GM19043 (cell line): ENCODE results near the gene P4HB.

Source experiments
- ATAC-seq: cut with Tn5 transposase; IDR thresholded peaks from one replicate; pipeline ENCODE4 v1.9.1; 2021; ENCODE audit warnings: low read depth; ENCODE audit not compliant: unreplicated experiment

The P4HB gene

GRCh38 chr17:81898029-81898866 is 37.9 kb upstream of the P4HB start:
- no peak for ATAC-seq

- ATAC-seq, result no peak
Observed at GRCh38 chr17:81895400-81895799, 35.1 kb upstream of the P4HB start.

DNA sequence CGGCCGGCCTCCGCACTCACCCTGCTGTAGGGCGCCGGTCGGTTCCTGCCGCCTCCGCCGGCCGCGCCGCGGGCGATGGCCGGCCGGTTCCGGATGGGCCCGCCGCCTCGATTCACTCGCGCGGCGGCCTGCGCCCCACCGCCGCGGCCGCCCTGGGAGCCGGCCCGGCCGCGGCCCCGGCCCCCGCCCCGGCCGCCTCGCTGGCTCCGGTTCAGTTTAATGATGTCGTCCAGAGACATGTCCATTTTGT is 30.9 kb upstream of the P4HB start:
- ATAC-seq, result peak; percentile 2

- no peak for ATAC-seq
Observed at GRCh38 chr17:81890447-81891302, 30.3 kb upstream of the P4HB start.

DNA sequence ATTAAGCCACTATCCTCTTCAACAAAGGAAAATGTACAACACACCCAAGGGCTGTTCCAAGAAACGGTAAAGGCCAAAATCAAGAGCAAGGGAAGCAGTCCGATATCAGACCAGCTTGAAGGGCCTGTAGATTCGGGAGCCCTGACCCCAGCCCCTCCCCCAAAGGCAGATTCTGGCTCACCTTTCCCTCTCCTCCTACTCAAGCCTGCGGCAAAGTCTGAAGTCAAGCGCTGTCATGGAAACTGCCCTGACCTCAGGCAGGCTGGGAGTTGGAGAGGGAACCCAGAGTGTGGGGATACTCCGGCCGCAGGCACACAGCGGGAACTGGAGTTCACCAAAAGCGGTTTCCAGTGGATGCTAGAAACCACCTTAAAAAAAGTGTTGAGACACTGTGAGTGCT is 29.3 kb upstream of the P4HB start:
- no peak for ATAC-seq

DNA sequence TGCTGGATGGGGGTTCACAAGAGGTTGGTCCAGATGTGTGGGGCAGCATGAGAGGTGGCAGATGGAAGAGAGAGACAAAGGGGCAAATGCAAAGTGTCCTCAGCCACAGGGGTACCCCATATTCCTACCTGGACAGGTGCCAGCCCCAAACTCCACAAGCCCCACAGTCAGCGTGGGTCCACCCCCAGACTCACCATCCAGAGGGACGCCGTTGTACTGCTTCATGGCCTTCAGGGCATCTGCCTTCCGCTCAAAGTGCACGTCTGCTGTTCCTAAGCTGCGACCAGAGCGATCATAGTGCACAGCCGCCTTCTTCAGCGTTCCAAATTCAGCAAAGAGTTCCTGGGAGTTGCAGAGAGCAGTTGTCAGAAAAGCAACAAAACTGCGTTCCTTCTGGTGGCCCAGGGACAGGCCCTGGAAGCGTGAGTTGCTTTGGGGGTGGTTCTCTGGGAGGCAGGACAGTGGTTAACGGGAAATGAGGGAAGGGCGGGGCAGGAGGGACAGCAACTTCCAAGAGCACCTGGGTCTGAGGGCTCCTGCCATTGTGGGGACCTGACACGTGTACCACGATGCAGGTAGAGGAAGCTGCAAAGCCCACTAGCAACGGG is 28.8 kb upstream of the P4HB start:
- no peak for ATAC-seq

DNA sequence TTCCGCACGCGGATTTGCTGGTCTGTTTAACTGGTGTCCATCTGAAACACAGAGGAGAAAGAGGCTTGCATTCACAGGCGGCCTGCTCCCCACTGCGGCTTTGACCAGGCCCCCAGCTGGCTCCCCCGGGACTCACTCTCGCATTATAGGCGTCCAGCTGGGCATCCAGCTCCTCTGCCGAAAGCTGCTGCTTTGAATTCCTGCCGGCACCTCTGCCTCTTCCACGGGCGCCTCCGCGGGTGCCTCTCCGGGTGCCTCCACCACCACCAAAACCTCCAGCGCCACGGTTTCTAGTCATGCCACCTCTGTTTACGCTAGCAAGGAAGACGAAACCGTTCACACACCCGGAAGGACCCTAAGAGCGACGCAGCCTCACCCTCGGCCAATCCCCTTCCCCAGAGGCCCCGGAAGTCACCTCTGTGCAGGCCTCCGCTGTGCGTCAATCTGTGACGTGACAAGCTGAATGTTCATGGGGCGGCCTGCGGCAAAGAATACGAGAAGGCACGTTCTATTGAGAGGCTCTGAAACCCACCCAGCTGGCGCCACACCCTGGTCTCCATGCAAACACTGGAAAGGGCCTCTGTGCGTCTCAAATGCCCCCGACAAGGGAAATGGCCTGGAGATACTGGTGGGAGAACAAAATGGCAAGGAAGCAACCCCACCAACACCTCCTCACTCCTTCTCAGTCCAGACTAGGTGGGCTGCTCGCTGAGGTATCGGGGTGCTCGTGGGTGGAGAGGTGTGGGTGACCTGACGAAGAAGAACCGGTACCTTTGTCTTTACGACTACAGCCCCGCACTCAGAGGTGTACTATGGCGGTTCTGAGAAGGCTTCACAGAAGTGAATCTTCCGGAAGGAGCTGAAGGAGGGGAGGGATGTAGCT is 28.0 kb upstream of the P4HB start:
- no peak for ATAC-seq

GRCh38 chr17:81885869-81886548 is 25.7 kb upstream of the P4HB start:
- ATAC-seq, result no peak

GRCh38 chr17:81885454-81885853 is 25.1 kb upstream of the P4HB start:
- ATAC-seq, result no peak

GRCh38 chr17:81884968-81885367 is 24.6 kb upstream of the P4HB start:
- no peak for ATAC-seq

DNA sequence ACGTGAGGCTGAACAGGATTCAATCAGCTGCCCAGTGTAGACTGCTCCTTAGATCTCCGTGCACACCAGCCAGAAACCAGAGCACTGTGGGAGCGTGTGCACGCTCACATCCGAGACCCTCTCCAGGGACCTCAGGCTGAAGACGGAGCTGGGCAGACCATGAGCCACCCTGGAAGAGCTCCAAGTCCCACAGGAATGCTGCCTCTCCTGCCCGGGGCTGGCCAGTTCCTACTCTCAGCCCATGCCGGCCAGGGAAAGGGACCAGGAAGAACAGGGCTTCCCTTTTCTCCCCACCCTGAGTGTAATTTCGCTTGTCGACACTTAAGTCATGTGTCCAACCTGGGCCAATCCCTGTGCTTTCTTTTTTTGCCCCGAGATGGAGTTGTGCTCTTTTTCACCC is 24.2 kb upstream of the P4HB start:
- no peak for ATAC-seq

DNA sequence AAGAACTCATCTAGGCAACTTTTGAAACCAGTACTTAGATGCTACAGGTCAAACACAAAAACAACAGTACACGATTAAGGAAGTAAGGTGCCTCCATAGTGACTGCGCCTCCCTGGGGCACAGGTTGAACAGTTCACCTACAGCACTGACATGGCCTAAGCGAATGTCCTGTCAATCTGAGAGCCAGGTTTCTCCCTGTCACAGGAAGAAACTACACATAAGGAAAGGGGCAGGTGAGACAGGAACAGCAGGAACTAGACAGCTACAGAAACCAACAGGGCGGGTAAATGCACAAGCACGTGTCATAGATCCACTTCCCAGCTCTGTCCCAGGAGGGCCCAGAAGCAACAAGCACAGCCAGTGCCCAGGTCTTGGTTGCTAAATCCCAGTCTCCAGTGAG is 18.8 kb upstream of the P4HB start:
- no peak for ATAC-seq

DNA sequence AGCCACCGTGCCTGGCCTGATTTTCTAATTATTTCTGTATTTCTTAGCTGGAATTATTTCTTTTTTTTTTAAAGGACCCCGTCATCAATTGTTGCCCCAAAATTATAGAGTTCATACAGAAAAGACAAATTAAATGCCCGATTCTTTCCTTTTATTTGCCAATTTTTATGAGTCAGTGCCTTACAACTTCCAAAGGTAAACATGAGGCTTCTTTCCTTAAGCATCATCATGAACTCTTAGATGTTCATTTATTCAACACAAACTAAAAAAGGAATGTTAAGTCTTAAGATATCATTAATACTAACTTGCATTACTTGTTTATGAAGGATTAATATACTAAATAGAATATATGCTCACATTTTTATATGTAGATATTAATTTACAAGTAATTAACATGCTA is 18.0 kb upstream of the P4HB start:
- no peak for ATAC-seq

DNA sequence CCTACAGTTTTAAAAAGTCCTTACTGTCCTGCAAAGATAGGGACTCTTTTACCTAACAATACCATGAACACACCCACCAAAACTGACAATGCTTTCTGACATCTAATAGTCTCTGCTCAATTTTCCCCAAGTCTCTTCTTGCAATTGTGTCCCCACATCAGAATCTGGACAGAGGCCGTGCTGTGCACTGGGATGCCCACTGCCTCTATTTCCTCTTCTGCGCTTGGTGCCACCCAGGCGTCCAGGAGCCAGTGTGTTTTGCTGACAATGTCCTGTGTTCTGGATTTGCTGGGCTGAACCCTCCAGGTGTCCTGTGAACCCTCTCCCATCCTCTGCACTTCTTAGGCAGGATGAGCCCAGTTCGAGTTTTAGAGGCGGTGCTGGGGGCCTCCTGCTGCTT is 17.2 kb upstream of the P4HB start:
- no peak for ATAC-seq

DNA sequence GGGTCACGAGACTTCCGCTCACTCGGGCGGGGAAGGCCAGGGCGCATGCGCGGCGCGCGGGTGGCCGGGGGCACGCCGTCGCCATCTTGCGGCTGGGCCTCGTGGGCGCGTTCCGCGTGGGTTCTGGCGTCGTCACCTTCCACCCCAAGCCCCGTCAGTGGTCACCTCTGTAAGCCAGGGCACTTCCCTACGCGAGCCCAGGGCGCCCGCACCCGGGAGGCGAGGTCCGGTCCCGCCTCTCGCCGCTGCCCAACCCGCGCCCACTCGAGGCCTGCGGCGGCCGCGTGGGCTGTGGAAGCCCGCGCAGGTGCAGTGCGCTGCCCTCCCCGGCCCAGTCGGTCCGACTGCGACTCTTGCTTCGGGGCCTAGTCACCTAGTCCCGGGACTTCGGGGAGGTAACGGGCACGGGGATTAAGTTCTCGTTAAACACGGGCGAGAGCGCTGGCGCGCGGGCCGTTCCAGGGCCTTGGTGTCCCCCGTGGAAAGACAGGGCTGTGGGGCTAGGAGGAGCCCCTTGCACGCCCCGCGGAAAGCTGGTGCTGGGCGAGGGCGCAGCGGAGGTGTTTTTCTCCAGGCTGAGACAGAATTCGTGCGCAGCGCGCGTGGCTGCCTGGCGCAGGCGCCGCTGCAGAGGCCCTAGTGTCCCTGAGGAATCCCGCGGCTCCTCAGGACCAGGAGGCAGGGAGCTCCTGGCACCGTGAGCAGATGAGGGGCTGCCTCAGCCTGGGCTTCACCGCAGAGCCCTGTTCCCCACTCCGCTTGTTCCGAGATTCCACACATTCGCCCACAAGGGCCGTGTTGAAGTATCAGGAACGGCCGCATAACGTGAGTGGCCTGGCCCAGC is 11.3 kb upstream of the P4HB start:
- ATAC-seq, result no peak

DNA sequence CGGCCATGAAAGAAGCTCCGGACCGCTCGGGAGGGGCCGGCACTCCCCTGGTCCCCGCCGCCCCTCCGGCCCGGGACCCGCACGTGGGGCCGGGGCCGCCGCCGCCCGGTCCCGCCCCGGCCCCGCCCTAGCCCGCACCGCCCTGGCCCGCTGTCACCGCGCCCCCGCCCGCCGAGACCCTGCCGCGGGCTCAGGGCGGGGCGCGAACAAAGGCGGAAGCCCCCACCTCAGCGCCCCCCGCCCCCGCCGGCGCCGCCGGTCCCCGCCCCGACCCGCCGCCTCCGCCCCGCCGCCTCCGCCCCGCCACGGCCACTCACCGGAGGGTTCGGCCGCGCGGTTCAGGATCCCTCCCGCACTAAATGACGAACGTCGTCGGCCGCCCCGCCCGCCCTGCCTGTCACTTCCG is 10.6 kb upstream of the P4HB start, which contains the start of gene ARHGDIA:
ARHGDIA (minus strand) TSS at position 357 of the 406 bp plus-strand sequence. CDS start 1,407 bp downstream, outside the sequence.
- ATAC-seq, result no peak

DNA sequence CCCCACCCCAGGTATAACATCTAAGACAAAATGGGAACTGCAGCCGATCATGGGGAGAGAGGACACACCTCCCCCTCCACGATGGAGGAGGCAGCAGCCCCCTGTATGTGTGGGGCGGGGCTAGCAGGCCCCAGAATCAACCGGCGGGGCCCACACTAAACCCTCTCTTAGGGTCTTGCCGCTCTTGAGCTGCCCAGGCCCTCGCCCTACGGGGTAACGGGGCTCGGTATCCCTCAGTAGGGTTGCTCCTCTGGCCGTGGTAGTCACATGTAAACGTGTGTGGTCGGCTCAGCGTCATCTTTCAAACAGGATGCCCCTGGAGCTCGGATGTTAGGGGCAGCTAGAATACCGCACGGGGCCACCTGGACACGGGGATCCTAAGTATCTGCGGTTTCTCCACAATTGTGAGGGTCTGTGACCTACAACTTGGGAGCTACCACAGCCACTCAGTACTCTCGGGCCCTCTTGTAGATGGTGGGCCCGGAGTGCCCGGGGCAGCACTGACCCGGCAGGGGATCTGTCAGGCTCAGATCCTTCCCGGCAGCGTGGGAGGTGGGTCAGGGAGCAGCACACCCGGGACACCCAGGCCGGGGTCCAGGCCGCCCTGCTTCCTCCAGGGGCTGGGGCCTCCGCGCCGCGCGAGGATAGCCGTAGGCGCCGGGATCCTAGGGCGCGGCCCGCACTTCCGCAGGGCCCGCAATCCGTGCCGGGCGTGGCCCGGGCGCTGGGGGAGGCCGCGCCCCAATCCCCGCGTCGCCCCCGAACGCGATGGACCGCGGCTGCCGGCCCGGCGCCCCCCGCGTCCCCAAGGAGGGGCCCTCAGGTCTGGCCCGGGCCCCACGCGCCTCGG is 10.0 kb upstream of the P4HB start:
- no peak for ATAC-seq
